Head of caudate nucleus (tissue), 42 donors: ENCODE measurements around the gene NLRP13.
"Not testable (repeated sequence)": the region's sequence is repeated elsewhere in the genome, so short reads cannot be mapped to it uniquely, and the experiment has no call there.

ENCODE experiments used
- DNase-seq, 42 donors: peaks; one replicate each; pipeline versions ENCODE4 v3.0.0 to v3.0.0-alpha.2; 2020 to 2021; ENCODE audit warnings: mixed read lengths in 7 of 42
- intact Hi-C: fragments of 100-400 bp; cut with DNase I; formaldehyde crosslinking; loops from one replicate; pipeline ENCODE4 v1.15.0; 2022

NLRP13 gene

GRCh38 chr19:55931936-55932386 lies at the start of gene NLRP13:
Gene NLRP13, minus strand, starts transcription at chr19:55932336. Its CDS starts 25 bp downstream, at chr19:55932311.
- intact Hi-C loops: no loop called here
- DNase-seq: no peak

GRCh38 chr19:55980415-55980814 lies 48.3 kb upstream of the NLRP13 start:
- intact Hi-C loops: no loop called here
- no peak for DNase-seq

DNA sequence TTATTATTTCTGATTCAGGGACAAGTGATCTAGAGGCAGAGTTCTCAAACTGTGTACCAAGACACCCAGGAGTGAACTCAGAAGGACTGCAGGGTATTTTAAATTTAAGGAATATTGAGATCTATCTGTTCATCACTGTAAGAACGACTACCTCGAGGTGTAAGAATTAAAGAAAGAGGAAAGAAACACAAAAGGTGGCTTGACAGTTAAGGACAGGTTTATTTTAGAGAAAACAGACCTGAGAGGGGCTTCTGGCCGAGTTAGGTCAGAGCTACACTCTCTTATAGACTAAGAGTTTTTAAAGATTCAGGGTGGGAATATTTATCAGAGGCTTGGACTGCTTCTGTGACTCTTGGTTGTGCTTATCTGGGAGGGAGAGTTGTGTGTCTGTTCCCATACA lies 41.8 kb upstream of the NLRP13 start:
- DNase-seq: no peak

GRCh38 chr19:55962186-55962585 lies 30.1 kb upstream of the NLRP13 start:
- intact Hi-C loops: no loop called here
- DNase-seq: no peak

More for the DNA sequence above, 41.8 kb upstream of the NLRP13 start:
- intact Hi-C loops: no loop called here

DNA sequence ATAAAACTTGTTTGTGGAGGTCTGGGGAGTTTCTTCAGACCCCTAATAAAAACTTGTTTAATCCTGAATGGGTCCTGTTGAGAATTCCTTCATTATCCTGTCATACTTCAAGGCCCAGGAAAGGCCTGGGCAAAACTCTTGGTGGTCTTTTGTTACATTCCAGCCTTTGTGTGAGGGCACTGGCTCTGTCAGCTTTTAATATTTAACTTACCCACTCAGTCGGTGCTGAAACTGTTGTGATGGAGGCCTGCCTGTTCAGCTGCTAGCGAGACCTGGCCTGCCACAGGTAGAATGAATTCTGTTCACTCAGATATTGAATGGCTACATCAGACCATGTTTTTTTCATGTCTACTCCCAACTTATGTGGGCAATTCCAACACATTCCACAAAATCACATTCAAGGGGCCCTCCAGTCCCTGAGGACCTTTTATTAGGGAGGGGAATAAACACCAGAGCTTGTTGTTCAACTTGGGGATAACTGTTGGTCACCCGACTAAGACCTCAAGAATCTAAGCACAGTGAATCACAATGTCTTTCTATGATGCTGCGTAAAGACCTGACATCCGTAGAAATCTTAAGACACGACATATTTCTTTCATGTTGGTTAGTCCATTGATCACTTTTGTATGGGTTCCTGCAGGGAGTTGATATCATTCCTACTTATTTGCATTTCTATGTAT lies 28.0 kb upstream of the NLRP13 start:
- intact Hi-C loops: no loop called here

GRCh38 chr19:55958356-55958755 lies 26.2 kb upstream of the NLRP13 start:
- intact Hi-C loops: no loop called here

More for the DNA sequence above, 28.0 kb upstream of the NLRP13 start:
- no peak for DNase-seq

GRCh38 chr19:55956431-55956830 lies 24.3 kb upstream of the NLRP13 start:
- intact Hi-C loops: no loop called here

More at GRCh38 chr19:55958356-55958755, 26.2 kb upstream of the NLRP13 start:
- no peak for DNase-seq

DNA sequence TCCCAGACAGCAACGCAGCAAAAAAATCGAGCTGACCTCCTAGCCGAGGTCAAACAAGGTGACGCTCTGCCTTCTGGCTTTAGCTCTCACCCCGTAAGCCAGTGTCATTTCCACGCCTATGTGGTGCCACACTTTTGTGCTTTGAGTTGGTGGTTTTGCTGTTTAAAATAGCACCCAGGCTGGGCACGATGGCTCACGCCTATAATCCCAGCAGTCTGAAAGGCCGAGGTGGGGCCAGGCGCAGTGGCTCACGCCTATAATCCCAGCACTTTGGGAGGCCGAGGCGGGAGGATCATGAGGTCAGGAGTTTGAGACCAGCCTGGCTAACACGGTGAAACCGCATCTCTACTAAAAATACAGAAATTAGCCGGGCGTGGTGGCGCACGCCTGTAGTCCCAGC lies 18.4 kb upstream of the NLRP13 start:
- DNase-seq, intact Hi-C loops: not testable (repeated sequence)

More at GRCh38 chr19:55956431-55956830, 24.3 kb upstream of the NLRP13 start:
- DNase-seq: no peak

GRCh38 chr19:55947532-55947931 lies 15.4 kb upstream of the NLRP13 start, which contains the start of gene NLRP8:
Gene NLRP8, plus strand, starts transcription at chr19:55947832.
- intact Hi-C loops: no loop called here
- no peak for DNase-seq

- DNase-seq: no peak
- intact Hi-C loops: no loop called here
Measured at GRCh38 chr19:55940306-55940705, 8.2 kb upstream of the NLRP13 start.

DNA sequence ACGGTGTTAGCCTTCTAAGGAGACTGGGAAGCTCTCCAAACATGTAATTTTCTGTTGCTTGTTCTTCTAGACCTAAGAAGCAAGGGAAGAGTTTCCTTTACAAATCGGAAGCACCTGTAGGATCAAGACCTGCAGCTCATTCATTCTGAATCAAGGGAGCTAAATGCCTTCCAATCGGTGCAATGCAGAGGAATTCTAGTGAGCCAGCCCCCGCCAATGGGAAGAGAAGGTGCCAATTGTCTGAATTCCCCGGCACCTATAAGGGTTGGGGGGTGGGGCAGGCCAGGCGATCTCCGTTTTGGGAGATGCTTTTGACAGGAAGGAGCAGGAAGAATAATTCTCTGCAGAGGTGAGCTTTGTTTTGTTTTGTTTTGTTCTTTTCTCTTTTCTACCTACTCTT lies 7.1 kb upstream of the NLRP13 start:
- intact Hi-C loops: no loop called here
- DNase-seq: no peak

GRCh38 chr19:55935206-55935605 lies 3.1 kb upstream of the NLRP13 start:
- no peak for DNase-seq
- intact Hi-C loops: no loop called here

- no peak for DNase-seq
- intact Hi-C loops: no loop called here
Measured at GRCh38 chr19:55930996-55931515, 1.1 kb downstream of the NLRP13 start.

DNA sequence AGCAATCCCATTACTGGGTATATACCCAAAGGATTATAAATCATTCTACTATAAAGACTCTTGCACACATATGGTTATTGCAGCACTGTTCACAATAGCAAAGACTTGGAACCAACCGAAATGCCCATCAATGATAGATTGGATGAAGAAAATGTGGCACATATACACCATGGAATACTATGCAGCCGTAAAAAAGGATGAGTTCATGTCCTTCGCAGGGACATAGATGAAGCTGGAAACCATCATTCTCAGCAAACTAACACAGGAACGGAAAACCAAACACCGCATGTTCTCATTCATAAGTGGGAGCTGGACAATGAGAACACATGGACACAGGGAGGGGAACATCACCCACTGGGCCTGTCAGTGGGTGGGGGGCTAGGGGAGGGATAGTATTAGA lies 2.9 kb downstream of the NLRP13 start:
- DNase-seq, intact Hi-C loops: not testable (repeated sequence)

DNA sequence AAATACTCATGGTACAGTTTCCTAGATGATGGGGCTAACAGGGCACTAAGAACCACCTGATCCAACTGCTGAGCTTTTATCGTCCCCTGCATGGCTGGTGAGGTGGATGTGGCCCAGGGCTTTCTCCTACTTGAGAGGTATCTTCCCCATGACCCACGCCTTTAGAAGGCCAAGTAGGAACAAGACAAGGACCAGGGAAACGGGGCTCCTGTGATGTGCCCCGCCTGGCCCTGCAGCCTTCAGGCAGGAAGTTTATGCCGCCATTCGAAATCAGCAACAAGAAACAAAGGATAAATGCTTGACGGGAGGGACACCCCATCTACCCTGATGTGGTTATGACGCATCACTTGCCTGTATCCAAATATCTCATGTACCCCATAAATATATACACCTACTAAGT lies 4.1 kb downstream of the NLRP13 start:
- intact Hi-C loops: no loop called here
- DNase-seq: no peak

DNA sequence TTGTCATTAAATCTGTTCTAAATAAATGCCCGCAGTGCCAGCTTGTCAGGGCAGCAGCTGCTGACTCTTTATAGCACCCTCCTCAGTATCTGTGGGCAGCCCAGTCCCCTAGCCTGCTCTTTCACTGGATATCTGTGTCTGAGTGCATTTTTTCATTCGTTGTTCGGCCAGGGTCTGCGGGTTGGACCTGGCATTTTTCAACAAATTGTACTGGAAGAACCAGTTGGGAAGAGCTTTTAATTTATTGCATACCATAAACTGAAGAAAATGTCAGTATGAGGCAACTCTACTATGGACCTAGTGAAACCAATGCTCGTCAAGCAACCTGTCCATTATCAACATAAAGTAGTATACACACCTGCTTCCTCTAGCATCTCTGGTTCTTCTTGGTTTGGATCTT lies 8.6 kb downstream of the NLRP13 start:
- intact Hi-C loops: no loop called here
- DNase-seq: no peak

DNA sequence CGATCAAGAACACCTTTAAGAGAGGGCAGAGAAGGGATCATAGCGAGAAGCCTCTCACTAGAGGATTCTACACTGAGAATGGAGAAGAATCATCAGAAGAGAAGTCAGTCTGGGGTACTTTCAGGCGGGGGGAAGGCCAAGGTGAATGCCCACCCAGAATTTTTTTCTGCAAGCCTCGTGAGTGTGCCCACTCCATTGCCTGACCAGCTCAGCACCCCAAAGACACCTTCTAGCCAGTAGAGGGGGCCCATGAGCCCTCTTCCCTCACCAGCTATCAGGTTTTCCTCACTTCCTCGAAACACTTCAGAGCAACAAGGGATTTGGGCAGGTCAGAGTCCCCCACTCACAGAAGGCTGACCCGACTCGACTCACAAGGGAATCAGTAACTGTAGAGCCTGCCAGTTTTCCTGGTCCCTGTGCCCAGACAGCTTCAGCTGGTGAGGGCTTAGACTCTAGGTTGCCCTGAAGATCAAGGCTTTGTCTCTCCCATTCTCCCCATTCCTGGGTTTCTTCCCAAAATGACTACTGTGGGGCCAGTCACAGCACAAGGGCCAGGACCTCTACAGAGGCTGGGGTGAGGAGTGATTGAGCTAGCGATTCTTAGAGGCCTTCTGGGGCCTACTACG lies 18.4 kb downstream of the NLRP13 start:
- intact Hi-C loops: no loop called here
- peak in 6 of 42 donors; percentile 1 to 50 (median 9) for DNase-seq

DNA sequence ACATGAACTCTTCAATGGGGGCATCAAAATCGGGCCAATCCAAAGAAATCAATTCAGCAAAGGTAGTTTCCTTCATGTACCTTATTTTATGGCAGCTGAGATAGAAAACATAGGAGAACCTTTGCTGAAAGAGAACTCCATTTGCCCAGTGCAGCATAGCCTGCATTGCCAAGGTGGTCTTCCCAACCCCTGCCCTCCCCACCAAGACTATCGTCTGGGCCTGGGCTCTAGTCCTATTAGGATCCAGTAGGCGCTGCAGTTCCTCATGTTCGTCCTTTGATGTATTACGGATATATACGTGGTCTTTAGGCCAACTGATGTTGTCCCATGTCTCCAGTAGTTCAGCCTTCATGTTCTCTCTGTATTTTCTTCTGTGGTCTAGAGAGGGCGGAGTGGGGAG lies 19.2 kb downstream of the NLRP13 start:
- DNase-seq: no peak
- intact Hi-C loops: no loop called here

GRCh38 chr19:55909801-55910200 lies 22.3 kb downstream of the NLRP13 start:
- DNase-seq: no peak
- intact Hi-C loops: no loop called here

GRCh38 chr19:55907746-55908145 lies 24.4 kb downstream of the NLRP13 start:
- no peak for DNase-seq
- intact Hi-C loops: no loop called here

GRCh38 chr19:55907286-55907685 lies 24.9 kb downstream of the NLRP13 start:
- DNase-seq: no peak
- intact Hi-C loops: no loop called here
